Stromal cell of bone marrow (primary cell): ENCODE results near the gene PLD4.
"Not testable (repeated sequence)": the region's sequence is repeated elsewhere in the genome, so short reads cannot be mapped to it uniquely, and the experiment has no call there.

Experiments
- DNase-seq: peaks from one replicate; pipeline ENCODE4 v3.0.0-alpha.2; 2012; ENCODE audit warnings: low read depth

Gene PLD4

DNA sequence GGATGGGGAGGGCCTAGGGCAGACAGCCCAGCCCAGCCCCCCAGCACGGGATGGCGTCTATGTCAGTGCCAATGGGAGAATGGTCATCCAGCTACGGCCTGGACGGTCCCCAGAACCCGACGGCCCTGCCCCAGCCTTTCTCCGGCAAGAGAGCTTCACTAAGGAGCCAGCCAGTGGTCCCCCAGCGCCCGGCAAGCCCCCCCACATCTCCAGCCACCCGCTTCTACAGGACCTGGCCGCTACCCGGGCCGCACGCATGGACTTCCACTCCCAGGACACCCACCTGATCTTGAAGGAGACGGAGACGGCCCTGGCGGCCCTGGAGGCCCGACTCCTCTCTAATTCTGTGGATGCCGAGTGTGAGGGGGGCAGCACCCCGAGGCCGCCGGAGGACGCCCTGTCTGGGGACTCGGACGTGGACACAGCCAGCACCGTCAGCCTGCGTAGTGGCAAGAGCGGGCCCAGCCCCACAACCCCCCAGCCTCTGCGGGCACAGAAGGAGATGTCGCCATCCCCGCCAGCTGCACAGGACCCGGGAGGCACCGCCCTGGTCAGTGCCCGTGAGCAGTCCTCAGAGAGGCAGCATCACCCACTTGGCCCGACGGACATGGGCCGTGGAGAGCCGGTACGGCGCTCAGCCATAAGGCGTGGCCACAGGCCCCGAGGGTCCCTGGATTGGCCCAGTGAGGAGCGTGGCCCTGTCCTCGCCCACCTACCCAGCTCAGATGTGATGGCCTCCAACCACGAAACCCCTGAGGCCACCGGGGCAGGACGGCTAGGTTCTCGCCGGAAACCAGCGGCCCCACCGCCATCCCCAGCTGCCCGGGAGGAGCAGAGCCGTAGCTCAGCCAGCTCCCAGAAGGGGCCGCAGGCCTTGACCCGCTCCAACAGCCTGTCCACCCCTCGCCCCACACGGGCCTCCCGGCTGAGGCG is 37.7 kb upstream of the PLD4 start:
- no peak for DNase-seq

- DNase-seq: no peak
These were observed 36.8 kb upstream of the PLD4 start for GRCh38 chr14:104887623-104888488.

GRCh38 chr14:104888489-104889374 is 35.9 kb upstream of the PLD4 start:
- DNase-seq: no peak

DNA sequence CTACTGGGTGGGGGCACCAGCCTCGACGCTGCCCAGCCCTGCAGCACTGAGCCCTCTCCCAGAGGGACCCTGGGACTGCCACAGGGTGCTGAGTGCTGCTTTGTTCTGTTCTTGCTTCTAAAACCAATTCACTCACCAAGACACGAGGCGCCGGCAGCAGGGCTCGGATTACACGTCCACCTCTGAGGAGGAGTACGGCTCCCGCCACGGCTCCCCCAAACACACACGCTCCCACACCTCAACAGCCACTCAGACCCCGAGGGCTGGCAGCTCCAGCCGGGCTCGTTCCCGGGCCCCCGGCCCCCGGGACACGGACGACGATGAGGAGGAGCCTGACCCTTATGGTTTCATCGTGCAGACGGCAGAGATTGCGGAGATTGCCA is 35.3 kb upstream of the PLD4 start:
- no peak for DNase-seq

GRCh38 chr14:104890292-104890691 is 34.4 kb upstream of the PLD4 start:
- not testable (repeated sequence) for DNase-seq

DNA sequence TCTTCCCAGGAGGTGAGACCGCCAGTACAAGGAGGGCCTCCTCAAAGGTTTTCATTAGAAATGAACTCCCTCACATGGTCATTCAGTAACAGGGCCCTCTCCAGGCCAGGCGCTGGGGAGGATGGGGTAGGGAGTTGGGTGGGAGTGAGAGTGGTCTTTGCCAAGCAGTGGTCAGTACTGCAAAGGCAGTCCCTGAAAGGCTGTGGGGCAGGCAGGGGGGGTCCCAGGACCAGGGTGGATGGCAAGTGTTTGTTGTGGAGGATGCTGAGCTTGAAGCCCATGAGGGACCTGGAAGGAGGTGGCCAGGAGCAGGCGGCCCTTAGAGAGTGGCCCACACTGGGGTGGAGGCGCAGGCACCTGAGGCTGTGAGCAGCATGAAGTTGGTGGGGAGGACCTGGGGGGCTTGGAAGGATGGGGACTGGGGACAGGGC is 33.5 kb upstream of the PLD4 start:
- DNase-seq: no peak

- DNase-seq: no peak
These were observed 32.8 kb upstream of the PLD4 start for GRCh38 chr14:104891664-104892530.

GRCh38 chr14:104892531-104893434 is 31.9 kb upstream of the PLD4 start:
- no peak for DNase-seq

- DNase-seq: no peak
These were observed 31.1 kb upstream of the PLD4 start for GRCh38 chr14:104893435-104894207.

GRCh38 chr14:104894331-104895206 is 30.1 kb upstream of the PLD4 start:
- DNase-seq: no peak

DNA sequence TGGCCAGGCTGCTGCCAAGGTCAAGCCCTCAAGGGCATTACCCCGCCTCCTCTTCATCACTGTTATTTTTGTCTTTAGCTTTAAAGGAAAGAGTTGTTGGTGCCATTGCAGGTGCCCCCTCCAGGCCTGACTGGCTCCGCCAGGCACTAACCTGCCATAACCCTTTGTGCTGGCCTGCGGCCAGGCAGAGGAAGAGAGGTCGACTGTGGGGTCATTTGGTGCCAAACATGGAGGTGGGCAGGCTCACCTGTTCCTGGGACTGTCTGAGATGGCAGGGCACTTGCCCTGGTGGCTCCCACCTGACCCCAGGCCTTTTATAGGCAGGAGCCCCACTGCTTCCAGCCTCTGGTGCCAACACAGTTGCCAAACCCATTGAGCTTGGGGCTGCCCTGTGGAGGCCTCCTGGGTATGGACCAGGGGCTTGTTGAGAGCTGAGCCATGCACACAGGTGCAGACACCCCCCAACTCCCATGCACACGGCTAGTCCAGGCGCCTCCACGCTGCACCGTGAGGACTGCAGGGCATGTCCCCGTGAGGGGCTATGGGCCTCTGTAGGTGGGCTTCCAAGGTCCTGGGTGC is 29.4 kb upstream of the PLD4 start:
- no peak for DNase-seq

GRCh38 chr14:104895786-104896661 is 28.7 kb upstream of the PLD4 start:
- DNase-seq: no peak

GRCh38 chr14:104897330-104898194 is 27.1 kb upstream of the PLD4 start:
- DNase-seq: no peak

GRCh38 chr14:104898195-104898558 is 26.5 kb upstream of the PLD4 start:
- no peak for DNase-seq

DNA sequence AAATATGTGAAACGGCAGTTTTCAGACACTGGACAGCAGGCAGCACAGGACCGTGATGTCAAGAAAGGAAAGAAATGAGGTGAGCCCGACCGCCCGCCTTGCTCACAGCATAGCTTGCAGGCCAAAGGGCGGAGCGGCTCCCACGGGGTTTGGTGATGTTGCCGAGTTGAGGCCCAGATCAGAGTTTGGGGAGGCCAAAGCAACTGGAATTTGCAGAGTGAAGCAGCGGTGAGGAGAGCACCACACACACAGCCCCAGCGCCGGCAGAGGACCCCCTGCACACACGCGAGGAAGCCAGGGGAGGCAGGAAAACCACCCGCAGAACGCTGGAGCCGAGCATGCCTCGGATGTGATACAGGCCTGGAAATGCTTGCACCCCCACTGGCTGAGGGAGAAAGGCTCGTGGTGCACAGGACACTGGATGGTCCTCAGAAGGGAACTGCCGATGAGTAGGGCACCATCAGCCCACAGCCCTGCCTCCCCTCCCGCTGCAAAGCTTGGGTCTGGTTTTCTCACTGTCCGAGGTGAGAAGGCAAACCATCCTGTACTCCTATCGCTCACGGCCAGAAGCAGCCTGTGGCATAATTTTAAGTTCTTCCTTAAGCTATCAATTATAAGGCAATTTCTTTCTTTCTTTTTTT is 25.7 kb upstream of the PLD4 start:
- no peak for DNase-seq
